ENCODE data around the gene ASPDH.

Gene ASPDH

GRCh38 chr19:50496189-50497021 lies 17.3 kb downstream of the ASPDH start:
- H3K4me3 ChIP-seq (ENCODE audit: low read depth, low read length), result no peak overlapping the region
- TF ChIP-seq, protein P1, sequence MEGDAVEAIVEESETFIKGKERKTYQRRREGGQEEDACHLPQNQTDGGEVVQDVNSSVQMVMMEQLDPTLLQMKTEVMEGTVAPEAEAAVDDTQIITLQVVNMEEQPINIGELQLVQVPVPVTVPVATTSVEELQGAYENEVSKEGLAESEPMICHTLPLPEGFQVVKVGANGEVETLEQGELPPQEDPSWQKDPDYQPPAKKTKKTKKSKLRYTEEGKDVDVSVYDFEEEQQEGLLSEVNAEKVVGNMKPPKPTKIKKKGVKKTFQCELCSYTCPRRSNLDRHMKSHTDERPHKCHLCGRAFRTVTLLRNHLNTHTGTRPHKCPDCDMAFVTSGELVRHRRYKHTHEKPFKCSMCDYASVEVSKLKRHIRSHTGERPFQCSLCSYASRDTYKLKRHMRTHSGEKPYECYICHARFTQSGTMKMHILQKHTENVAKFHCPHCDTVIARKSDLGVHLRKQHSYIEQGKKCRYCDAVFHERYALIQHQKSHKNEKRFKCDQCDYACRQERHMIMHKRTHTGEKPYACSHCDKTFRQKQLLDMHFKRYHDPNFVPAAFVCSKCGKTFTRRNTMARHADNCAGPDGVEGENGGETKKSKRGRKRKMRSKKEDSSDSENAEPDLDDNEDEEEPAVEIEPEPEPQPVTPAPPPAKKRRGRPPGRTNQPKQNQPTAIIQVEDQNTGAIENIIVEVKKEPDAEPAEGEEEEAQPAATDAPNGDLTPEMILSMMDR (IDR thresholded peaks at IDR 0.05; ENCODE audit: insufficient read depth, low read depth, low read length, missing control alignments), result no peak
- no peak for DNase-seq (ENCODE audit: low read depth)

- no peak overlapping the region for H3K4me3 ChIP-seq (ENCODE audit: low read depth, low read length)
- no peak for DNase-seq (ENCODE audit: low read depth)
- TF ChIP-seq, protein P1 (IDR thresholded peaks at IDR 0.05; ENCODE audit: insufficient read depth, low read depth, low read length, missing control alignments), result no peak
Measured at GRCh38 chr19:50495020-50495531, 18.6 kb downstream of the ASPDH start.

- TF ChIP-seq, protein P1 (IDR thresholded peaks at IDR 0.05; ENCODE audit: insufficient read depth, low read depth, low read length, missing control alignments), result no peak
- DNase-seq (ENCODE audit: low read depth), result no peak
- no peak overlapping the region for H3K4me3 ChIP-seq (ENCODE audit: low read depth, low read length)
Measured at GRCh38 chr19:50494186-50495019, 19.3 kb downstream of the ASPDH start.

DNA sequence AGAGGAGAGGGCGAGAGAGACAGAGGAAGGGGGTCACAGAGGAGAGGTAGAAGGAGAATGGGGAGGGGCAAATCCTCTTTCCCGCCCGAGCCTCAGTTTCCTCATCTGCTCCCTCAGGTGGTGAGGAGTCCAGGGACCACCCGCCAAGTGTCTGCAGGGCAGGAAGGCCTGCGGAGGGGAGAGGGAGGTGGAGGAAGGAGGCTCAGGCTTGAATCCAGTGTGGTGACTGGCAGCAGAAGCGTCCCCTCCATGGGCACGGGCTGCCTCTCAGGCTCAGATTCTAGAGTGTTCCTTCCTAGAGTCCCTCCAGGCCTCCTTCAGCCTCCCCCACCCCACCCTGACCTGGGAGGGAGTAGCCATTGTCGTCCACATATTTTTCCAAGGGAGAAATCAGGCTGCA lies 20.5 kb downstream of the ASPDH start:
- TF ChIP-seq, protein P1 (IDR thresholded peaks at IDR 0.05; ENCODE audit: insufficient read depth, low read depth, low read length, missing control alignments), result no peak
- no peak for DNase-seq (ENCODE audit: low read depth)
- no peak overlapping the region for H3K4me3 ChIP-seq (ENCODE audit: low read depth, low read length)

- no peak for DNase-seq (ENCODE audit: low read depth)
- TF ChIP-seq, protein P1 (IDR thresholded peaks at IDR 0.05; ENCODE audit: insufficient read depth, low read depth, low read length, missing control alignments), result no peak
- H3K4me3 ChIP-seq (ENCODE audit: low read depth, low read length), result no peak overlapping the region
Measured at GRCh38 chr19:50492303-50493052, 21.2 kb downstream of the ASPDH start.

DNA sequence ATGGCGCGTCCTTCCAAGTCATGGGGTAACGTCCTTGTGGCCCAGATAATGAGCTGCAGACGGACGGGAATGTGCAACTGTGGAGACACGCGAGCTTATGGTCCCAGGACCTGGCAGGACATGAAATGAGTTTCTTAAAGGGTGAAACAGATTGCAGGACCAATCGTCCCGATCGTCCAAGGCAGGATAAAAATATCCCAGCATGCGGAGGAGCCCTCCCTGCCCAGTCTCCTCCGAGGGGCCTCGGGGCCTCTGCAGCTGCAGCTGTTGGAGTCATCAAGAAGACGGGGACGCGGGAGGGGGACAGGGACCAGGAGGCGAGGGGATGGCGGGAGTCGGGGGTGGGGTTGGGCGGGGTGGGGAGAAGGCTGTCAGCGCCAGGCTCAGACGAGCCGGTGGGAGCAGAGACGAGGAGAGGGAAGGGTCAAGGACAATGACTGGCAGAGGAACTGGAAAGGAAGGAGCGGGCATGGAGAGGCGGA lies 22.7 kb downstream of the ASPDH start:
- no peak overlapping the region for H3K4me3 ChIP-seq (ENCODE audit: low read depth, low read length)
- no peak for DNase-seq (ENCODE audit: low read depth)
- TF ChIP-seq, protein P1 (IDR thresholded peaks at IDR 0.05; ENCODE audit: insufficient read depth, low read depth, low read length, missing control alignments), result no peak
